ENCODE data around the gene AKAP9.
"Not testable (repeated sequence)": the region's sequence is repeated elsewhere in the genome, so short reads cannot be mapped to it uniquely, and the experiment has no call there.

Gene AKAP9

GRCh38 chr7:91922857-91923256 lies 17.8 kb upstream of the AKAP9 start:
- Mint-ChIP-seq H3K4me3 (no peak overlapping the region), H3K27me3 (peaks cover 5% of the 10 kb centered on the region), H3K36me3 (no peaks in the 10 kb centered on the region), H3K4me1 (ENCODE audit: low read depth) (peaks cover under 1% of the 10 kb centered on the region), H3K27ac (no peak overlapping the region), H3K9me3 (ENCODE audit: low read depth) (no peaks in the 10 kb centered on the region)

GRCh38 chr7:91927912-91928311 lies 12.8 kb upstream of the AKAP9 start:
- no peak overlapping the region for H3K4me3 Mint-ChIP-seq
- H3K9me3 Mint-ChIP-seq (ENCODE audit: low read depth): peaks cover 5% of the 10 kb centered on the region
- peaks cover 9% of the 10 kb centered on the region for H3K4me1 Mint-ChIP-seq (ENCODE audit: low read depth)
- peaks cover under 1% of the 10 kb centered on the region for H3K27me3 Mint-ChIP-seq
- H3K27ac Mint-ChIP-seq: no peak overlapping the region
- H3K36me3 Mint-ChIP-seq: peaks cover 3% of the 10 kb centered on the region

GRCh38 chr7:91929463-91929862 lies 11.2 kb upstream of the AKAP9 start:
- Mint-ChIP-seq H3K4me3 (no peak overlapping the region), H3K27ac (no peak overlapping the region), H3K36me3 (peaks cover 4% of the 10 kb centered on the region), H3K27me3 (peaks cover 1% of the 10 kb centered on the region), H3K9me3 (ENCODE audit: low read depth) (peaks cover 5% of the 10 kb centered on the region), H3K4me1 (ENCODE audit: low read depth) (peaks cover 9% of the 10 kb centered on the region)

- Mint-ChIP-seq H3K27me3 (no peaks in the 10 kb centered on the region), H3K4me3 (peak overlapping the region; percentile 96), H3K27ac (peak overlapping the region; percentile 93), H3K36me3 (peaks cover 2% of the 10 kb centered on the region), H3K9me3 (ENCODE audit: low read depth) (no peaks in the 10 kb centered on the region), H3K4me1 (ENCODE audit: low read depth) (peaks cover 39% of the 10 kb centered on the region)
Measured at GRCh38 chr7:91940171-91940570, 491 bp upstream of the AKAP9 start.

- peaks cover under 1% of the 10 kb centered on the region for H3K36me3 Mint-ChIP-seq
- H3K4me1 Mint-ChIP-seq (ENCODE audit: low read depth): peaks cover 47% of the 10 kb centered on the region
- no peaks in the 10 kb centered on the region for H3K27me3 Mint-ChIP-seq
- H3K27ac Mint-ChIP-seq: peak overlapping the region; percentile 93
- H3K9me3 Mint-ChIP-seq (ENCODE audit: low read depth): no peaks in the 10 kb centered on the region
- peak overlapping the region; percentile 96 for H3K4me3 Mint-ChIP-seq
Measured at GRCh38 chr7:91941450-91941849, 788 bp downstream of the AKAP9 start.

GRCh38 chr7:91942312-91942711 lies 1.6 kb downstream of the AKAP9 start:
- H3K4me1 Mint-ChIP-seq (ENCODE audit: low read depth): peaks cover 53% of the 10 kb centered on the region
- H3K9me3 Mint-ChIP-seq (ENCODE audit: low read depth): no peaks in the 10 kb centered on the region
- peak overlapping the region; percentile 51 for H3K27ac Mint-ChIP-seq
- peak overlapping the region; percentile 96 for H3K4me3 Mint-ChIP-seq
- H3K27me3 Mint-ChIP-seq: no peaks in the 10 kb centered on the region
- H3K36me3 Mint-ChIP-seq: peaks cover 2% of the 10 kb centered on the region

- not testable (repeated sequence) for H3K9me3 Mint-ChIP-seq (ENCODE audit: low read depth); H3K27me3 Mint-ChIP-seq; H3K27ac Mint-ChIP-seq; H3K4me3 Mint-ChIP-seq
- peaks cover 11% of the 10 kb centered on the region for H3K36me3 Mint-ChIP-seq
- H3K4me1 Mint-ChIP-seq (ENCODE audit: low read depth): peaks cover 58% of the 10 kb centered on the region
Measured at GRCh38 chr7:91944970-91945369, 4.3 kb downstream of the AKAP9 start.

- peaks cover 11% of the 10 kb centered on the region for H3K36me3 Mint-ChIP-seq
- no peaks in the 10 kb centered on the region for H3K27me3 Mint-ChIP-seq
- no peak overlapping the region for H3K4me3 Mint-ChIP-seq
Measured at GRCh38 chr7:91945476-91945875, 4.8 kb downstream of the AKAP9 start.

GRCh38 chr7:91946549-91946948 lies 5.9 kb downstream of the AKAP9 start:
- Mint-ChIP-seq H3K4me3 (no peak overlapping the region), H3K27me3 (no peaks in the 10 kb centered on the region), H3K36me3 (peaks cover 11% of the 10 kb centered on the region), H3K4me1 (ENCODE audit: low read depth) (peaks cover 61% of the 10 kb centered on the region), H3K27ac (peak overlapping the region; percentile 68), H3K9me3 (ENCODE audit: low read depth) (peaks cover 4% of the 10 kb centered on the region)

More at GRCh38 chr7:91945476-91945875, 4.8 kb downstream of the AKAP9 start:
- Mint-ChIP-seq H3K9me3 (ENCODE audit: low read depth) (peaks cover 4% of the 10 kb centered on the region), H3K4me1 (ENCODE audit: low read depth) (peaks cover 61% of the 10 kb centered on the region), H3K27ac (peak overlapping the region; percentile 4)

- Mint-ChIP-seq H3K36me3 (peaks cover 15% of the 10 kb centered on the region), H3K27ac (no peak overlapping the region), H3K27me3 (no peaks in the 10 kb centered on the region), H3K4me3 (no peak overlapping the region), H3K9me3 (ENCODE audit: low read depth) (peaks cover 4% of the 10 kb centered on the region), H3K4me1 (ENCODE audit: low read depth) (peaks cover 58% of the 10 kb centered on the region)
Measured at GRCh38 chr7:91947948-91948347, 7.3 kb downstream of the AKAP9 start.

GRCh38 chr7:91949221-91950009 lies 8.8 kb downstream of the AKAP9 start:
- Mint-ChIP-seq H3K27me3 (no peaks in the 10 kb centered on the region), H3K9me3 (ENCODE audit: low read depth) (peaks cover 4% of the 10 kb centered on the region), H3K4me3 (no peak overlapping the region), H3K27ac (no peak overlapping the region), H3K36me3 (peaks cover 15% of the 10 kb centered on the region), H3K4me1 (ENCODE audit: low read depth) (peaks cover 51% of the 10 kb centered on the region)

GRCh38 chr7:91953618-91954017 lies 13.0 kb downstream of the AKAP9 start:
- H3K9me3 Mint-ChIP-seq (ENCODE audit: low read depth): no peaks in the 10 kb centered on the region
- no peak overlapping the region for H3K27ac Mint-ChIP-seq
- H3K27me3 Mint-ChIP-seq: no peaks in the 10 kb centered on the region
- peaks cover 14% of the 10 kb centered on the region for H3K36me3 Mint-ChIP-seq
- peaks cover 42% of the 10 kb centered on the region for H3K4me1 Mint-ChIP-seq (ENCODE audit: low read depth)
- H3K4me3 Mint-ChIP-seq: no peak overlapping the region

GRCh38 chr7:91956464-91956863 lies 15.8 kb downstream of the AKAP9 start:
- H3K36me3 Mint-ChIP-seq; H3K9me3 Mint-ChIP-seq (ENCODE audit: low read depth); H3K4me3 Mint-ChIP-seq; H3K27me3 Mint-ChIP-seq; H3K27ac Mint-ChIP-seq: not testable (repeated sequence)
- peaks cover 31% of the 10 kb centered on the region for H3K4me1 Mint-ChIP-seq (ENCODE audit: low read depth)

- no peaks in the 10 kb centered on the region for H3K9me3 Mint-ChIP-seq (ENCODE audit: low read depth)
- no peaks in the 10 kb centered on the region for H3K27me3 Mint-ChIP-seq
- H3K27ac Mint-ChIP-seq: no peak overlapping the region
- H3K4me3 Mint-ChIP-seq: no peak overlapping the region
- peaks cover 26% of the 10 kb centered on the region for H3K4me1 Mint-ChIP-seq (ENCODE audit: low read depth)
- H3K36me3 Mint-ChIP-seq: peaks cover 5% of the 10 kb centered on the region
Measured at GRCh38 chr7:91957232-91957631, 16.6 kb downstream of the AKAP9 start.

GRCh38 chr7:91957823-91958222 lies 17.2 kb downstream of the AKAP9 start:
- Mint-ChIP-seq H3K27ac (no peak overlapping the region), H3K9me3 (ENCODE audit: low read depth) (no peaks in the 10 kb centered on the region), H3K4me1 (ENCODE audit: low read depth) (peaks cover 22% of the 10 kb centered on the region), H3K27me3 (no peaks in the 10 kb centered on the region), H3K4me3 (no peak overlapping the region), H3K36me3 (peaks cover 5% of the 10 kb centered on the region)

GRCh38 chr7:91959023-91959422 lies 18.4 kb downstream of the AKAP9 start:
- peaks cover 5% of the 10 kb centered on the region for H3K36me3 Mint-ChIP-seq
- peaks cover 19% of the 10 kb centered on the region for H3K4me1 Mint-ChIP-seq (ENCODE audit: low read depth)
- no peak overlapping the region for H3K4me3 Mint-ChIP-seq
- no peaks in the 10 kb centered on the region for H3K9me3 Mint-ChIP-seq (ENCODE audit: low read depth)
- no peak overlapping the region for H3K27ac Mint-ChIP-seq
- no peaks in the 10 kb centered on the region for H3K27me3 Mint-ChIP-seq

Data from activated naive CD8-positive, alpha-beta T cell (primary cell).